HG03571 (cell line): ENCODE measurements around the gene LCN6.
"Not testable (repeated sequence)": the region's sequence is repeated elsewhere in the genome, so short reads cannot be mapped to it uniquely, and the experiment has no call there.

Experiments used
- ATAC-seq: cut with Tn5 transposase; IDR thresholded peaks from one replicate; pipeline ENCODE4 v1.9.1; 2021; ENCODE audit not compliant: unreplicated experiment

LCN6 gene

GRCh38 chr9:136760424-136760823 is 12.1 kb upstream of the LCN6 start:
- no peak for ATAC-seq

GRCh38 chr9:136759436-136760325 is 11.4 kb upstream of the LCN6 start:
- no peak for ATAC-seq

- ATAC-seq: no peak
These were observed 10.7 kb upstream of the LCN6 start for GRCh38 chr9:136759001-136759400.

- no peak for ATAC-seq
These were observed 9.4 kb upstream of the LCN6 start for GRCh38 chr9:136757751-136758140.

- no peak for ATAC-seq
These were observed 9.0 kb upstream of the LCN6 start for GRCh38 chr9:136757328-136757727.

GRCh38 chr9:136756836-136757235 is 8.5 kb upstream of the LCN6 start:
- ATAC-seq: no peak

GRCh38 chr9:136756134-136756438 is 7.8 kb upstream of the LCN6 start:
- no peak for ATAC-seq

GRCh38 chr9:136755302-136756133 is 7.2 kb upstream of the LCN6 start:
- not testable (repeated sequence) for ATAC-seq

GRCh38 chr9:136754626-136755301 is 6.4 kb upstream of the LCN6 start:
- no peak for ATAC-seq

GRCh38 chr9:136754059-136754572 is 5.8 kb upstream of the LCN6 start:
- no peak for ATAC-seq

GRCh38 chr9:136753371-136754058 is 5.2 kb upstream of the LCN6 start:
- no peak for ATAC-seq

- no peak for ATAC-seq
These were observed 3.5 kb upstream of the LCN6 start for GRCh38 chr9:136751814-136752213.

GRCh38 chr9:136751244-136751643 is 2.9 kb upstream of the LCN6 start:
- no peak for ATAC-seq

- no peak for ATAC-seq
These were observed 2.2 kb upstream of the LCN6 start for GRCh38 chr9:136750526-136750925.

- no peak for ATAC-seq
These were observed 614 bp upstream of the LCN6 start for GRCh38 chr9:136748666-136749611.

GRCh38 chr9:136747161-136748060 is 914 bp downstream of the LCN6 start:
- no peak for ATAC-seq

- ATAC-seq: no peak
These were observed 1.7 kb downstream of the LCN6 start for GRCh38 chr9:136746621-136747020.

GRCh38 chr9:136746155-136746490 is 2.2 kb downstream of the LCN6 start:
- no peak for ATAC-seq
